HG03432 (cell line): ENCODE data around the gene KPRP.

Source experiments
- ATAC-seq: cut with Tn5 transposase; IDR thresholded peaks from one replicate; pipeline ENCODE4 v1.9.1; 2021; ENCODE audit warnings: mild to moderate bottlenecking, moderate library complexity; ENCODE audit not compliant: unreplicated experiment

Gene KPRP

DNA sequence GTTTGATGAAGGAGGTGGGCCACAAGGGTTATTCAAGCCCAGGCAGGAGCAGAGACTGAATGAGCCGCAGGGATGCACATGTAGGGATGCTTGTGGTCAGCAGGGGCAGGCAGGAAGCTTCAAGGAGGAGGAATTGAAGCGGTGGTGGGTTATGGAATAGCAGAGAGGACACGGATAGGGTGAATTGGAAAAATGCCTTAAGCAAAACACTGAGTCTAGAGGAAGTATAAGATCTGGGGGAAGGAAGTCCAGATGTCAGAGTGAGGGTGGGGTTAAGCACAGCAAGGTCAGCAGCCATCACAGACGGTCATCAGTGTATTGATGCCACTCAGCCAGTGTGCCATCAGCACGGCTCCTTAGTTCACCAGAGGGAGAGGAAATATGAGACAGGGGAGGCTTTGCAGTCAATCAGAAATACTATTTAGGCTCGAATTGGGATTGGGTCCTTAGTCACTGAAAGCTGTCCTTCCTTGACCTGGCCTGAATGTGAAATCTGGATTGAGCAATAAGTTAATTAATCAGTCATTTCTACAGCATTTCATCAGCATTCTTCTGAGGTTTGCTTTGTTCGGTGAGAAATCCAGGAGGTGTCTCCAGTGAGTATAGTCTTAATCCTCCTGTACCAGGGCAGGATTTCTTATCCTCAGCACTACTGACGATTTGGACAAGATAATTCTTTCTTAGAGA, 11.2 kb downstream of the KPRP start:
- no peak for ATAC-seq

DNA sequence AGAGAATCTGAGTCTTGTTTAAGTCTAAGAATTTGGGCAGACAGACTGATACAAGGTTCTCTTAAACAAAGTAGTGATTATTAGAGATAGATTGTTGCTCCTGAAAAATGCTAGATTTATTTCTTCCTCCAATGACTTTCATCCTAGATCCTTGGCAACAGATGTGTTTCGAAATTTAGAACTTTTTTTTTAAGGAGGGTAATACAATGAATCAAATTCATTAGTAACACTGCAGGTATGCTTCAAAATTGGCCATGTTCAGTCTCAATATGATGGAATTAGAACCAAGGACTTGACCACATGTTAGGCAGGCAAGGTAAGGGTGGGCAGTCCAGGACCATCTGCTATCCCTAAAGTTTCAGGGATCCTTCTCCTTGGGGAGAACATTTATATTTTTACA, 12.6 kb downstream of the KPRP start:
- no peak for ATAC-seq

DNA sequence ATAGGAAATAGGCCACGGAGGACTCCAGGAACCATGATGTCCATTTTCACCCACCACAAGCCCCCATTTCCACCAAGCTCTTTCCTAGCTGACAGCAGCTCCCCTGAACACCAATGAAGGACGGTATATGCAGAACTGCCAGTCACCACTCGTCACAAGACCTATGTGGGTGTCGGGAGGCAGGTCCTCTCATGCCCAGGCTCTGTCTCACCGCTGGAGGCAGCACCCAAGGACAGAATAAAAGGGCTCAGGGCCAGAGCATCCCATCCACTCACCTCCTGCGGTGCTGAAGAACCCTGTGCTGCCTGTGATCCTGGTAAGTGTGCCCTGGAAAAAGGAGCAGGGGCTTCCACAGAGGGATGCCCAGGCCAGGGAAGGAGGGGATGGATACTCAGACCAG, 17.1 kb downstream of the KPRP start, which contains the start of gene LCE1F:
TSS of gene LCE1F (plus strand) at position 266 of the 400 bp plus-strand sequence. CDS start 1,232 bp downstream, outside the sequence.
- ATAC-seq: no peak

DNA sequence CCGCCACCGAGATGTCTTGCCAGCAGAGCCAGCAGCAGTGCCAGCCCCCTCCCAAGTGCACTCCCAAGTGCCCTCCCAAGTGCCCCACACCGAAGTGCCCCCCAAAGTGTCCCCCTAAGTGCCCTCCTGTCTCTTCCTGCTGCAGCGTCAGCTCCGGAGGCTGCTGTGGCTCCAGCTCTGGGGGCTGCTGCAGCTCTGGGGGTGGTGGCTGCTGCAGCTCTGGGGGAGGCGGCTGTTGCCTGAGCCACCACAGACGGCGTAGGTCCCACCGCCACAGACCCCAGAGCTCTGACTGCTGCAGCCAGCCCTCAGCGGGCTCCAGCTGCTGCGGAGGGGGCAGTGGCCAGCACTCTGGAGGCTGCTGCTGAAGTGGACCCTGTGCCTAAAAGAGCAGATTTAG, 18.5 kb downstream of the KPRP start:
- ATAC-seq: no peak

GRCh38 chr1:152777510-152778137, 19.8 kb downstream of the KPRP start:
- no peak for ATAC-seq

DNA sequence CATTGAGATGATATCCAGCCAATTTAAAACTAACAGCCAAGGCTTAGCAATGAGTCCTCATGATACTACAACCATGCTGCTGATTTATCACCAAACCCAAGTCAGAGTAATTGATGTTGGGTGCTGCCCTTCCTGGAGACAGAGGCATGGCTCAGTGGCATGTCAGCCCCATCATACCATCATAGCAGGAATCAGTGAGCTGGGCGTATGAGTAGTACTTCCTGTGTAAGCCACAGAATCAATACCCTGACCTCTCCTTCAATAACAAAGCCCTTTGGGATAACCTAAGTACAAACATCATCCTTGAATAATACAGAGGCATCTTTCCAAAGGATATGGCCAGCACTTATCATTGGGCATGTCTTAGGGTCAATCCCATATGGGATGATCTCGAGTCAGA, 25.3 kb downstream of the KPRP start:
- ATAC-seq: no peak

DNA sequence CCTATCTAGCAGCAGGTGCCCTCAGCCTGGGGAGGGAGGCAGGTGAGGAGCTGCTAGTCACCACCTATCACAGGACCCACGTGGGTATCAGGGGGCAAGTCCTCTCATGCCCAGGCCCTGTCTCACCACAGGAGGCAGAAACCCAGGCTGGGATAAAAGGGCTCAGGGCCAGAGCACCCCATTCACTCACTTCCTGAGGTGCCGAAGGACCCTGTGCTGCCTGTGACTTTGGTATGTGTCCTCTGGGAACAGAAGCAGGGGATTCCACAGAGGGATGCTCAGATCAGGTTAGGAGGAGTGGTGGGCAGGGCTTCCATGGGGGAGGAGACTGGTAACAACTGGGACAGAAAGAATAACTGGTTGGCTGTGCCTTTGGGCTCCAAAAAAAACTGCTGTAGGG, 28.3 kb downstream of the KPRP start, which contains the start of gene LCE1E:
TSS of gene LCE1E (plus strand) at position 181 of the 400 bp plus-strand sequence. CDS start 1,043 bp downstream, outside the sequence.
- no peak for ATAC-seq

GRCh38 chr1:152795686-152796085, 37.9 kb downstream of the KPRP start:
- no peak for ATAC-seq

DNA sequence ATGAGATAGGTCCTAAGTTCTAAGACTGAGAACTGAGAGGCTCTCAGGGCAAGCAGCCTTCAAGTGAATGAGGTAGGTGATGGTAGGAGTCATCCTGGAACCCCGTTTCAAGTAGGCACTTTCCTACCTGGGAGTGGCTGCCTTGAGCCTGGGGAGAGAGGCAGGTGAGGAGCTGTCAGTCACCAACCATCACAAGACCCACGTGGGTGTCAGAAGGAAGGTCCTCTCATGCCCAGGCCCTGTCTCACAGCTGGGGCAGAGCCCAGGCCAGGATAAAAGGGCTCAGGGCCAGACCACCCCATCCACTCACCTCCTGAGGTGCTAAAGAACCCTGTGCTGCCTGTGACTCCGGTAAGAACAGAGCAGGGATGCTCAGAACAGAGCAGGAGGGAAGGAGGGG, 38.6 kb downstream of the KPRP start, which contains the start of gene LCE1D:
TSS of gene LCE1D (plus strand) at position 301 of the 400 bp plus-strand sequence. CDS start 1,074 bp downstream, outside the sequence.
- ATAC-seq: no peak

DNA sequence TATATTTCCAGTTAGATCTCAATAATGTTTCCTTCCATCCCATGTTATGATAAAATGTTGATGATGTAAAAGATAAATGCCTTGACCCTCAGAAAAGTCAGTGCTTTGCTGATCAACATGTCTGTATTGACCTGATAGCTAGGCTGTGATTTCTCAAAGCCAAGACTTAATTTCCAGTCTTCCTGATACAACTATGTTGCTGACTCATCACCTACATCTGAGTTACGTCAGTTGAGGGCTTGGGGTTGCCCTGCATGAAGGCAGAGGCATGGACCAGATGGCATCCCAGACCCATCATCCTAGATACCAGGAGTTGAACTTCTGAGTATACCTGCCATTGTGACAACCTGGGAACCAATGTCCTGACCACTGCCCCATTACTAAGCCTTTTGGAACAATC, 43.5 kb downstream of the KPRP start:
- ATAC-seq: no peak

DNA sequence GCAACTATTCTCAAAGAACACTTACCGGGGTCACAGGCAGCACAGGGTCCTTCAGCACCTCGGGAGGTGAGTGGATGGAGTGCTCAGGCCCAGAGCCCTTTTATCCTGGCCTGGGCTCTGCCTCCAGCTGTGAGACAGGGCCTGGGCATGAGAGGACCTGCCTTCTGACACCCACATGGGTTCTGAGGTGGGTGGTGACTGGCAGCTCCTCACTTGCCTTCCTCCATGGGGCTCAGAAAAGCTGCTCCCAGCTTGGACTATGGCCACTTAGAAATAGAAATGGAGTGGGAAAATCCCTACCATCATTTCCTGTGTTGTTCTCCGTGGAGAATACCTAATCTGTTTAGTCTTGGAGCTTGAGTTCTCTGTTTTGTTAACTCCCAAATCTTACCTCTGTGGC, 48.8 kb downstream of the KPRP start, which contains the start of gene LCE1C:
TSS of gene LCE1C (minus strand) at position 76 of the 400 bp plus-strand sequence. CDS start 1,173 bp downstream, outside the sequence.
- no peak for ATAC-seq

DNA sequence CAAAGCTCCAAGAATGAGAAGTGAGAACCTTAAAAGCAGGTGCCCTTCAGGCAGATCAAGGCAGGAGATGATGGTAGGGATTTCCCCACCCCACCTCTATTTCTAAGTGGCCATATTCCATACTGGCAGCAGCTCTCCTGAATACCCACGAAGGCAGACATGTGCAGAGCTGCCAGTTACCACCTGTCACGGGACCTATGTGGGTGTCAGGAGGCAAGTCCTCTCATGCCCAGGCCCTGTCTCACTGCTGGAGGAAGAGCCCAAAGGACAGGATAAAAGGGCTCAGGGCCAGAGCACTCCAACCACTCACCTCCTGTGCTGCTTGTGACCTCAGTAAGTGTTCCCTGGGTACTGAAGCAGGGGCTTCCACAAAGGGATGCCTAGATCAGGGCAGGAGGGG, 53.2 kb downstream of the KPRP start:
- ATAC-seq: no peak
